NCI-H187 (cell line): ENCODE measurements around the gene ZNF385A.
"Not testable (repeated sequence)": the region's sequence is repeated elsewhere in the genome, so short reads cannot be mapped to it uniquely, and the experiment has no call there.

Source experiments
- DNase-seq, 2 experiments: peaks; one replicate each; lab custom pipeline; 2025; lab: John Stamatoyannopoulos, UW

Gene ZNF385A

GRCh38 chr12:54325442-54326109, 59.0 kb downstream of the ZNF385A start:
- not testable (repeated sequence) for DNase-seq

DNA sequence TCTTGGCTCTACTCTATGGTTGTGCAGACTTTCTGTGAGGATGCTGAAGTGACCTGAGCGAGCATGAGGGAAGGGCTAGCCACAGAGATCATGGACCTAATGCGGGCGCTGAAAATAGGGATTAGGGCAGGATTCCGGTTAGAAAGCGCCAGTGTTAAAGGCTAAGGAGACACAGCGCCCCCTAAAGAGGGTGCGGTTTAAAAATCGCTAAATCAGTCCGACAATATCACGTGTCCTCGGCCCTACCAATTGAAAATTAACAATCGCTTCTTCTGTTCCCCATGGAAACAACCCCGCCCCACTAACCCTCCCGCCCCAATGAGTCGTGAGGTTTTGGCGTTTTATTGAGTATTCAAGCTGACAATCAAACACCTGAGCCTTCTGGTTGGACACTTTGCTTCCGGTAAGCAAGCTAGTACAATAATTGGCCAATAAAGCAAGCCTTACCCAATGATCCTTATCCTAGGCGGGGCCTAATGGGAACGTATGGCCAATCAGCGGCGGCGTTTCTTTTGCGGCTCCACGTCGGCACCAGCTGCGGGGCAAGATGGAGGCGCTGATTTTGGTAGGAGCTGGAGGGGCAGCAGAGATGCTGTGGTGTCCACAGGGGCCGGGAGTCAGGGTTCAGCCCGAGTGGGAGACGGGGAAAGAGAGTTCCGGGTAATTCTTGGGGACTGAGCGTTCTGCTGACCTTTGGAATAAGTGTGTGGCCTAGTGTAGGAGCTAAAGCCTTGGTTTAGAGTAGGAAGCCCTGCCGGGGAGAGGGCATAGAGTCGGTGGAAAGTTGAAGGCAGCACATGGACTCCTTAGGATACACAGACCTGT, 59.7 kb downstream of the ZNF385A start, which contains the start of gene COPZ1:
Gene COPZ1 (plus strand): TSS at position 515 of the 825 bp plus-strand sequence. CDS start 33 bp downstream, at position 548.
- peak; percentile 97 to 99 for DNase-seq

DNA sequence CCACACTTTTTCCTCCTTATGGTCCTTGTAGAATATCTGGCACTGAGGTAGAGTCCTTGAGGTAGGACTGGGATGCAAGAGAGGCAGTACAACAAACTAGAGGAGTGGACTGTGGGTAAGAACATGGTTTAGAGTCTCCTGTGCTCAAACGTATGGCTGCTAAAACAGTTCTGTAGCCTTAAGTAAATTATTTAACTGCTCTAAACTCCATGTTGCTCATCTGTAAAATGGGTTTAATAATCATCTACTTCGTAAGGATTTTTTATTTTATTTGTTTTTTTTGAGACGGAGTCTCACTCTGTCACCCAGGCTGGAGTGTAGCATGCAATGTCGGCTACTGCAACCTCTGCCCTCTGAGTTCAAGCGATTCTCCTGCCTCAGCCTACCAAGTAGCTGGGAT, 63.2 kb downstream of the ZNF385A start:
- no peak for DNase-seq
